Uterus (tissue), 2 donors: Measurements from ENCODE around the gene VPS26C.

Experiments
- POLR2A ChIP-seq, 2 donors: fragments of 450-650 bp; IDR thresholded peaks; one replicate each; pipeline ENCODE4 v1.6.1; 2016; ENCODE audit warnings: antibody characterized with exemption in 2 of 2, mild to moderate bottlenecking in 1 of 2, moderate library complexity in 1 of 2
- TF ChIP-seq, protein P1 (sequence below), 4 experiments: fragments of 200-600 bp in 2 of 4; fragments of 450-650 bp in 2 of 4; sonication (generic) in 2 of 4; IDR thresholded peaks; one replicate each; pipeline ENCODE4 v1.5.1; 2016 to 2019; ENCODE audit warnings: antibody characterized with exemption in 4 of 4, mild to moderate bottlenecking in 2 of 4, moderate library complexity in 1 of 4

- TF ChIP-seq, protein P1, sequence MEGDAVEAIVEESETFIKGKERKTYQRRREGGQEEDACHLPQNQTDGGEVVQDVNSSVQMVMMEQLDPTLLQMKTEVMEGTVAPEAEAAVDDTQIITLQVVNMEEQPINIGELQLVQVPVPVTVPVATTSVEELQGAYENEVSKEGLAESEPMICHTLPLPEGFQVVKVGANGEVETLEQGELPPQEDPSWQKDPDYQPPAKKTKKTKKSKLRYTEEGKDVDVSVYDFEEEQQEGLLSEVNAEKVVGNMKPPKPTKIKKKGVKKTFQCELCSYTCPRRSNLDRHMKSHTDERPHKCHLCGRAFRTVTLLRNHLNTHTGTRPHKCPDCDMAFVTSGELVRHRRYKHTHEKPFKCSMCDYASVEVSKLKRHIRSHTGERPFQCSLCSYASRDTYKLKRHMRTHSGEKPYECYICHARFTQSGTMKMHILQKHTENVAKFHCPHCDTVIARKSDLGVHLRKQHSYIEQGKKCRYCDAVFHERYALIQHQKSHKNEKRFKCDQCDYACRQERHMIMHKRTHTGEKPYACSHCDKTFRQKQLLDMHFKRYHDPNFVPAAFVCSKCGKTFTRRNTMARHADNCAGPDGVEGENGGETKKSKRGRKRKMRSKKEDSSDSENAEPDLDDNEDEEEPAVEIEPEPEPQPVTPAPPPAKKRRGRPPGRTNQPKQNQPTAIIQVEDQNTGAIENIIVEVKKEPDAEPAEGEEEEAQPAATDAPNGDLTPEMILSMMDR (IDR thresholded peaks at IDR 0.05), result no peak
- TF ChIP-seq POLR2A (IDR thresholded peaks at IDR 0.05), result no peak
These were observed 29.4 kb downstream of the VPS26C start for GRCh38 chr21:37237764-37238163.
